GM19467 (cell line): ENCODE data around the gene ADAMTS19.

ENCODE experiments used
- ATAC-seq: cut with Tn5 transposase; IDR thresholded peaks from one replicate; pipeline ENCODE4 v1.9.1; 2021; ENCODE audit warnings: mild to moderate bottlenecking, moderate library complexity; ENCODE audit not compliant: unreplicated experiment

ADAMTS19 gene

GRCh38 chr5:129664336-129664937 lies 204.3 kb downstream of the ADAMTS19 start:
- ATAC-seq = peak; percentile 72

DNA sequence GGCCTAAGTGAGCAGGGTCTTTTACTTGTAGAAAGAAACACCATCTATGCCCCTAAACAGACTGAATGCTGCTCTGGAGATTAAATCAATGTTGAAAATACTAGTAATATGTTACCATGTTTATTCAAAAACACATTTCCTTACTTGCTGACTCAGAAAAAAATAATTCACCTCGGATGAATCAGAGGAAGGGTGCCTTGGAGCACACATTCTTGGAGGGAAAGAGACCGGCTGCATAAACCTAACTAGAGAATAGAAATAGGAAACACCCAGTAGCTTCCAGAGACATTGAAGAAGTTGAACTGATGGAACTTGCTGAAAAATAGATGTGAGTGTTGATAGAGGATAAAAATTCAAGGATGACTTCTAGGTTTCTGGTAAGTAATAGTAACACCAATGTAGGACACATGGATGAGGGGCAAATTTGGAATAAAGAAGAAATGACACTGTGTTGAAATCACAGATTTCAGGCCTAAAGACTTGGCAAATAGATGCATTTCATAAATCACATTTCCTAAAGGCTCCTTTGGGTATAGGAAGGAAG lies 210.9 kb downstream of the ADAMTS19 start:
- no peak for ATAC-seq

DNA sequence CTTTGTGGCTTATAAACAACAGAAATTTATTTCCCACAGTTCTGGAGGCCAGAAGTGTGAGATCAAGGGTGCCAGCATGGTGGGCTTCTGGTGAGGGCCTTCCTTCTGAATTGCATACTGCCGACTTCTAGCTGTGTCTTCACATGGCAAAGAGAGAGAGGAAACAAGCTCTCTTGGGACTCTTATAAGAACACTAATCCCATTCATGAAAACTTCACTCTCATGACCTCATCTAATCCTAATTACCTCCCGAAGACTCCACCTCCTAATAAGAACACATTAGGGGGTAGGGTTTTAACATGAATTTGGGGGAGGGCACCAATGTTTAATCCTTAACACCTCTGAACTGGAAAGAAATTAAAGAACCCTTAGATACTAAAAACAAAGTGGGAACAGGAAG lies 211.9 kb downstream of the ADAMTS19 start:
- no peak for ATAC-seq

DNA sequence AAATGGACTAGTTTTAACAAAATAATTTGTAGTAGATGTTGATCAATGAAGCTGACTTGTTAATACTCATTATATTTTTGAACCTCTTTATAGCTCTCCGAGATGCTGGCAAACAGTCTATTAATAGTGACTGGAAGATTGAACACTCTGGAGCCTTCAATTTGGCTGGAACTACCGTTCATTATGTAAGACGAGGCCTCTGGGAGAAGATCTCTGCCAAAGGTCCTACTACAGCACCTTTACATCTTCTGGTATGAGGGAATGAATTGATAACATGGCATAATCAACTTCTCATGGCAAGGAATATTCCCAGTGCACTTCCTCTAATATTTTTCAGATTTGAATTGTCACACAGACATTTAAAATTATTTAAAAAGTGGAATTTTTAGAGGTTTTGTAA lies 219.6 kb downstream of the ADAMTS19 start:
- no peak for ATAC-seq

- no peak for ATAC-seq
Observed at GRCh38 chr5:129687941-129688340, 227.8 kb downstream of the ADAMTS19 start.

GRCh38 chr5:129689045-129689444 lies 228.9 kb downstream of the ADAMTS19 start:
- no peak for ATAC-seq

- ATAC-seq = no peak
Observed at GRCh38 chr5:129691220-129691619, 231.1 kb downstream of the ADAMTS19 start.

DNA sequence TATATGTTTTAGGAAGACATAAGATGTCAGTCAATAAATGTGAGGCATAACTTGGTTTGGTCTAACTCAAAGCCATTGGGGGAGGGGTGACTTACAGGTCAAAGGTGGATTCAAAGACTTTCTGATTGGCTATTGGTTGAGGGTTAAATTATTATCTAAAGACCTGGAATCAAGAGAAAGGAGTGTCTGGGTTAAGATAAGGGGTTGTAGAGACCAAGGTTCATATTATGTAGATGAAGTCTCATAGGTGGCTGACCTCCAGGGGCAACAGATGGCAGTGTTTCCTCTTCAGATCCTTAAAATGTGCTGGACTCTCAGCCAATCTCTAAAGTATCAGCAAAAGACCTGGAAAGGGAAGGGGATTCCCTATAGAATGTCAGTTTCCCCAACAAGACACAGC lies 236.5 kb downstream of the ADAMTS19 start:
- no peak for ATAC-seq

- no peak for ATAC-seq
Observed at GRCh38 chr5:129698661-129699060, 238.6 kb downstream of the ADAMTS19 start.

DNA sequence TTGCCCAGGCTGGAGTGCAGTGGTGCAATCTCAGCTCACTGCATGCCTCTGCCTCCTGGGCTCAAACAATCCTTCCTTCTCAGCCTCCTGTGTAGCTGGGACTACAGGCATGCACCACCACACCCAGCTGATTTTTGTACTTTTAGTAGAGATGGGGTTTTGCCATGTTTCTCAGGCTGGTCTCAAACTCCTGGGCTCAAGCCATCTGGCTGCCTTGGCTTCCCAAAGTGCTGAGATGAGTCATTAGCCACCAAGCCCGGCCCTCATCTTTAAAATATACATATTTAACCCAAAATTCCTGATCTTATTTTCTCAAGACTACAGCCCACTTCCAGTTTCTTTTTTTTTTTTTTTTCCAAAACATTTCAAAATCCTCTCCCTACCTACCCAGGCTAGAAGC lies 256.1 kb downstream of the ADAMTS19 start:
- ATAC-seq = no peak

GRCh38 chr5:129716651-129717050 lies 256.6 kb downstream of the ADAMTS19 start:
- ATAC-seq = no peak

DNA sequence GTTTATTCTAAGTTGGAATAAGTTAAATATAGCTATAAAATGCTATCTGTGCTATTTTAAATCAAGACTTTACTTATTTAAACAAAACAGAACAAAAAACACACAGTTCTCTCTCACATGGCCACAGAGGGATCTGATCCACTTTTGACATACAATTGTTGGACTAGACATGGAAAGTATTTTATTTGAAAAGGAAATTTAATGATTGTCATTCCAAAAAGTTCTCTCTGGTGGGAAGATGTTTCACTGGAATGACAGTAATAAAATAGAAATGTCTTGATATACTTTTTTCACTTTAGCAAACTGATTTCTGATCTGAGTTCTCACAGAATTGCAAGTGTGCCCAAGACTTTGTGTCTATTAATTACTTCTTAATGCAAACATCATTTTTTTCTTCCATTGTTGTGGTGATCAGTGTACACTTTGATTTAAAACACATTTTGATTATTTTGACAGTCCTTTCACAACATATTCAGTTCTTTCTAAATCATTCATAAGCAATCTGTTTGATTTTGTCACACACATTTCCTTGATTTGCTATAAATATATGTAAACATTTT lies 257.7 kb downstream of the ADAMTS19 start:
- no peak for ATAC-seq

DNA sequence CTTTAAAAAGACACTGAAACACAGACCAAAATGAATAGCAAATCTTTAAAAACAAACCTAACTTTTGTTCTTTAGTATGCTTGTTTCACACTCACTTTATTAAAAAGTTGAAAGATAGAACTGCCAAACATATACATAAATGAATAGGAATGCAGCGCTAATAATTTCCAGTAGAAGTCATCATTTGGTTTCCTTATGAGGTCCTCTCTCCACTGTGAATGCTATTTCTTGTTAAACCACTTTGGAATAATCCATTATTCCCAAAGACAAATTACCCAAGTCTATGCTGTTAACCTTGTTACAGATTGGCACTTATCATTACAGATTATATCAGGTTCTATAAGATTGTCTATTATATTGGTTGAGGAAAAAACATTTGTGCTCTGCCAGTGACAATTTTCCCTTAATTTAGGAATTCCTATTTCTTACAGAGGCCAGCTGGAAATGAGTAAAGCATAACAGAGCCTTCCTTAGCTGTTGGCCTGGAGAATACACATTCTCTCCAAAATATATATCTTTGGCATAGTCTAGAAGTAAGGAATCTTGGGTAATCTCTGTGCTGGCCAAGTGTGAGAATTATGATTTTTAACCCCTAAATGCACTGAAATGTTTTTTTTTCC lies 258.5 kb downstream of the ADAMTS19 start:
- ATAC-seq = no peak

DNA sequence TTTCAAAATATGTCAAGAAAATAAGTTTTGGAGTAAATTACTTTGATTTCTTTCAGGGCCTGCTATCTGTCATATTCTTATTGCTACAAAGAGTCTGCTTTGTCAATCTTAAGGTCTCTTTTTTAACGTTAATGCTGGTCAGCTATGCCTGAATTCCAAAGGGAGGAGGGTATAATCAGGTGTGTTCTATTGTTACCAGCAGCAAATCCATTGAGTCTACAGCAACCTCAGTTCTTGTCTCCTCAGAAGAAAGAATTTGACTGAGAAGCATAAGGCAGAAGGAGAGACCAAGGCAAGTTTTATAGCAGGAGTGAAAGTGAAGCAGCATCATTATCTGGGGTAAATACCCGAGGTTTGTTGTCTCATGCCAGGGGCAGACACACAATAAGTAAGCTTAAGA lies 264.1 kb downstream of the ADAMTS19 start:
- no peak for ATAC-seq

GRCh38 chr5:129724647-129725046 lies 264.5 kb downstream of the ADAMTS19 start:
- no peak for ATAC-seq

- no peak for ATAC-seq
Observed at GRCh38 chr5:129739773-129740172, 279.7 kb downstream of the ADAMTS19 start.

DNA sequence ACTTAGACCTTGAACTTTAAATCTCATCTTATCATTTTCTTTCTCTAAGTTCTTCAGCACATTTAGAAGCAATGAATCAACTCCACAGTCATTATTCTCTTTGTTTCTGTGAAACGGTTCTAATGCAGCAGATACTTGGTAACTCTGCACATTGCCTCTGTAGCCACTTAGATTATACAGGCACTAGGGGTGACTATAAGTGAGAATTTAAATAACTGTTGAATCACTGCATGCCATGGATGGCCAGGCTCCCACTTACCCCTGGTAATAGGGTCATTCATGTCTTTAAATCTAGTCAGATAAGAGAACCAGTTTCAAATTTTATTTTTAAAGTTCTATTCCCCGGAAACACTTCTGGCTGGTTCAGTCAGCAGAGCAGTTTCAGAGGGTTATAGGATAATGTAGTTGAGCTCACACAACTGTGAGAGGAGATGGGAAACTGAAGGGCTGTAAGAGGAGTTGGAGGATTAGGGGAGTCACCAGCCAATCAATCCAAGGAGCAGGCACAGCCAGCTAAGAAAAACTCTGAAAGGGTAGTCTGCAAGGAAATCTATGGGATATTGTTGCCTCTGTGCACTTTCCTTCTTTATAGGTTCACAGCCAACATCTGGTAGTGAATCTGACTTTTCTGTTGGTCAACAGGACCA lies 283.6 kb downstream of the ADAMTS19 start:
- ATAC-seq = no peak

DNA sequence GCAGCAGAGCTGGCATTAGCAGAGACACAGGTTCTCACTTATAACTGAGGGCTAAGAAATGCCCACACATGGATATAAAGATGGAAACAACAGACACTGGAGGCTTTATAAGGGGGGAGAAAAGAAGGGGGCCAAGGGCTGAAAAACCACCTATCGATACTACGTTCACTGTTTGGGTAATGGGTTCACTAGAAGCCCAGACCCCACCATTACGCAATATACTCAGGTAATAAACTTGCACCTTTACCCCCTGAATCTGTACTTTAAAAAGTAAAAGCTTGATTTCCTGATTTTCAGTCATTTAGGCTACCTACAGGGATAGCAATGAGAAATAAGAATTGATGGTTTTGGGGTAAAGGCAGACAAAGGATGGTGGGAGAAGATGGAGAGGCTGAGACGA lies 285.9 kb downstream of the ADAMTS19 start:
- ATAC-seq = no peak

DNA sequence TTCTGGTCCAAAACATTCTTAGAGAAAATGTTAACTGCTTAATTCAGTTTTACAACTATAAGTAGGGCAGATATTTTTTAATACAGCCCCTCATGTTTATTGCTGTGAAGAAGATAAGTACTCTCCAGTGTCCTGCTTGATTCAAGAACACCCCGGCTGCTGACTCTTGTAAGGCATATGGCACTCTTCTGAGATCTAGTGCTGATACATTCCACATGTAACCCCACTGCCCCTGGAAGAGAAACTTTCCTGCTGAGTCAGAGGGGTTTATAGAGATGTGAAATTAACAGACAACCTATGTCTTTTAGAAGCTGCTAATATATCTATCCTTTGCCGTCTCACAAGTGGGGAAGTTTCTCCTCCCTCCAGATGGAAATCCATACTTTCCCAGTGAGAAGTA lies 286.8 kb downstream of the ADAMTS19 start:
- ATAC-seq = no peak

GRCh38 chr5:129747572-129748407 lies 287.7 kb downstream of the ADAMTS19 start, which contains the start of gene MINAR2:
MINAR2 (plus strand) TSS chr5:129748094; CDS start chr5:129748191, 97 bp downstream.
- no peak for ATAC-seq
